GM21381 (cell line): Measurements from ENCODE around the gene GRB7.
"Not testable (repeated sequence)": the region's sequence is repeated elsewhere in the genome, so short reads cannot be mapped to it uniquely, and the experiment has no call there.

ENCODE experiments used
- ATAC-seq: cut with Tn5 transposase; IDR thresholded peaks from one replicate; pipeline ENCODE4 v1.9.1; 2021; ENCODE audit warnings: mild to moderate bottlenecking, moderate library complexity; ENCODE audit not compliant: unreplicated experiment

The GRB7 gene

DNA sequence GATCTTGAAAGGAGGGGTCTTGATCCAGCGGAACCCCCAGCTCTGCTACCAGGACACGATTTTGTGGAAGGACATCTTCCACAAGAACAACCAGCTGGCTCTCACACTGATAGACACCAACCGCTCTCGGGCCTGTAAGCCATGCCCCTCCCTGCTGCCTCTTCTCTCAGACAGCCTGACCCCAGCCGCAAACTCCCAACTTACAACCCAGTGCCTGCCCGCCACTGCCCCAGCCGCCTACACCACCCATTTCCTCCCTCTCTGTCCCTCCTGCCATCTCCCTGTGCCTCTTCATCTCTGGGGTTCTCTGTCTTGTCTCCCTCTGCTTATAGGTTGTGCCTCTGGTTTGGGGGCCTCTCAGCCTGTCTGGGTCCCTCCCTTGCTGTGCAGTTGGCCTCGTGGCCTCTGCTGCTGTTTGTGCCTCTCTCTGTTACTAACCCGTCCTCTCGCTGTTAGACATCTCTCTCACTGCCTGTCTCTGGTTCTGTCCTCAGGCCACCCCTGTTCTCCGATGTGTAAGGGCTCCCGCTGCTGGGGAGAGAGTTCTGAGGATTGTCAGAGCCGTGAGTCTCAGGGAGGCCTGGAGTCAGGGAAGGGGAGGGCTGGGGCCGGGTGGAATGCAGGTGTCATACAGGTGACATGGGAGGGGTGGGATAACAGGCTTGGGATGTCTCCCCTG is 28.3 kb upstream of the GRB7 start:
- no peak for ATAC-seq

GRCh38 chr17:39709998-39710964 is 27.5 kb upstream of the GRB7 start:
- ATAC-seq, result no peak

GRCh38 chr17:39711071-39711470 is 26.7 kb upstream of the GRB7 start:
- not testable (repeated sequence) for ATAC-seq

DNA sequence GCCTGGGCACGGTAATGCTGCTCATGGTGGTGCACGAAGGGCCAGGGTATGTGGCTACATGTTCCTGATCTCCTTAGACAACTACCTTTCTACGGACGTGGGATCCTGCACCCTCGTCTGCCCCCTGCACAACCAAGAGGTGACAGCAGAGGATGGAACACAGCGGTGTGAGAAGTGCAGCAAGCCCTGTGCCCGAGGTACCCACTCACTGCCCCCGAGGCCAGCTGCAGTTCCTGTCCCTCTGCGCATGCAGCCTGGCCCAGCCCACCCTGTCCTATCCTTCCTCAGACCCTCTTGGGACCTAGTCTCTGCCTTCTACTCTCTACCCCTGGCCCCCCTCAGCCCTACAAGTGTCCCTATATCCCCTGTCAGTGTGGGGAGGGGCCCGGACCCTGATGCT is 25.9 kb upstream of the GRB7 start:
- no peak for ATAC-seq

GRCh38 chr17:39714234-39714633 is 23.5 kb upstream of the GRB7 start:
- ATAC-seq, result no peak

DNA sequence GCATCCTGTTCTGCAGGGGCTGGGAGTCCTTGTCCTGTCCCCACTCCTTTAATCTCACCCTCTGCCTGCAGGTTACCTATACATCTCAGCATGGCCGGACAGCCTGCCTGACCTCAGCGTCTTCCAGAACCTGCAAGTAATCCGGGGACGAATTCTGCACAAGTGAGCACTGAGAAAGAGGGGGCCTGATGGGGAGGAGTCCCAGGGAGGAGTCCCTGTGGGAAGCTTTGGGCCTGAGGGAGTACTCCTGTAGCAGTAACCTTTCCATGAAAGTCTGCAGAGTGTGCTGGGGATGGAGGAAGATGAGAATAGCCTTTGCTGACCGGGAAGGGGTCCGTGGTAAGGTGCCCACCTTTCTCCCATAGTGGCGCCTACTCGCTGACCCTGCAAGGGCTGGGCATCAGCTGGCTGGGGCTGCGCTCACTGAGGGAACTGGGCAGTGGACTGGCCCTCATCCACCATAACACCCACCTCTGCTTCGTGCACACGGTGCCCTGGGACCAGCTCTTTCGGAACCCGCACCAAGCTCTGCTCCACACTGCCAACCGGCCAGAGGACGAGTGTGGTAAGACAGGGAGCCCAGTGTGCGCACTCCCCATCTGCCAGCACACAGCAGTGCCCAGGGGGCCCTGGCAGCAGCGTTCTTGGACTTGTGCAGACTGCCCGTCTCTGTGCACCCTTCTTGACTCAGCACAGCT is 22.2 kb upstream of the GRB7 start:
- no peak for ATAC-seq

DNA sequence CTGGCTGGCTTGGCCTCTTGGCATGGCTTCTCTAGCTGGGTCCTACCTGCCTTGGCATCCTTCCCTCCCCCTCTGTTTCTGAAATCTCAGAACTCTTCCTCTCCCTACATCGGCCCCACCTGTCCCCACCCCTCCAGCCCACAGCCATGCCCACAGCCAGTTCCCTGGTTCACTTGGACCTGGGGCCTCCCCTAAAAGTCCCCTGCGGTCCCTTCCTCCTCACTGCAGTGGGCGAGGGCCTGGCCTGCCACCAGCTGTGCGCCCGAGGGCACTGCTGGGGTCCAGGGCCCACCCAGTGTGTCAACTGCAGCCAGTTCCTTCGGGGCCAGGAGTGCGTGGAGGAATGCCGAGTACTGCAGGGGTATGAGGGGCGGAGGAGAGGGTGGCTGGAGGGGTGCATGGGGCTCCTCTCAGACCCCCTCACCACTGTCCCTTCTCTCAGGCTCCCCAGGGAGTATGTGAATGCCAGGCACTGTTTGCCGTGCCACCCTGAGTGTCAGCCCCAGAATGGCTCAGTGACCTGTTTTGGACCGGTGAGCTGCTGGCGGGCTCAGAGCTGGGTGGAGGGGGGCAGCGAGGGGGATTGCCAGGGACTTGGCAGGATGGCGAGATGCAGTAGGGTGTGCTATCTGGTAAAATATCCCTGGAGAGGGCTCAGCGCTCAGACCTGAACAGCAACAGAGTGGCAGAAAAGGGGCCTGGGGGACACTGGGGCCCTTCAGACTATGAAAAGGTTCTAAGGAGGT is 21.5 kb upstream of the GRB7 start:
- no peak for ATAC-seq

- ATAC-seq, result no peak
These were observed 20.7 kb upstream of the GRB7 start for GRCh38 chr17:39716879-39717536.

DNA sequence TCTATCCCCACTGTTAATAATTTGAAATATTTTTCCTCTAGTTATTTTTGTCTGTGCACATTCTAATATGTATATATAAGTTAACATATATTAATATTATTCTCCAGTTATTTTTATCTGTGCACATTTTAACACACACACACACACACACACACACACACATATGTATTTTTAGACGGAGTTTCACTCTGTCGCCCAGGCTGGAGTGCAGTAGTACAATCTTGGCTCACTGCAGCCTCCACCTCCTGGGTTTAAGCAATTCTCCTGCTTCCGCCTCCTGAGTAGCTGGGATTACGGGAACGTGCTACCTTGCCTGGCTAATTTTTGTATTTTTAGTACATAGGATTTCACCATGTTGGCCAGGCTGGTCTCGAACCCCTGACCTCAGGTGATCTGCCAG is 20.1 kb upstream of the GRB7 start:
- no peak for ATAC-seq

- no peak for ATAC-seq
These were observed 18.0 kb upstream of the GRB7 start for GRCh38 chr17:39719563-39720355.

GRCh38 chr17:39722104-39722503 is 15.6 kb upstream of the GRB7 start:
- ATAC-seq, result no peak

DNA sequence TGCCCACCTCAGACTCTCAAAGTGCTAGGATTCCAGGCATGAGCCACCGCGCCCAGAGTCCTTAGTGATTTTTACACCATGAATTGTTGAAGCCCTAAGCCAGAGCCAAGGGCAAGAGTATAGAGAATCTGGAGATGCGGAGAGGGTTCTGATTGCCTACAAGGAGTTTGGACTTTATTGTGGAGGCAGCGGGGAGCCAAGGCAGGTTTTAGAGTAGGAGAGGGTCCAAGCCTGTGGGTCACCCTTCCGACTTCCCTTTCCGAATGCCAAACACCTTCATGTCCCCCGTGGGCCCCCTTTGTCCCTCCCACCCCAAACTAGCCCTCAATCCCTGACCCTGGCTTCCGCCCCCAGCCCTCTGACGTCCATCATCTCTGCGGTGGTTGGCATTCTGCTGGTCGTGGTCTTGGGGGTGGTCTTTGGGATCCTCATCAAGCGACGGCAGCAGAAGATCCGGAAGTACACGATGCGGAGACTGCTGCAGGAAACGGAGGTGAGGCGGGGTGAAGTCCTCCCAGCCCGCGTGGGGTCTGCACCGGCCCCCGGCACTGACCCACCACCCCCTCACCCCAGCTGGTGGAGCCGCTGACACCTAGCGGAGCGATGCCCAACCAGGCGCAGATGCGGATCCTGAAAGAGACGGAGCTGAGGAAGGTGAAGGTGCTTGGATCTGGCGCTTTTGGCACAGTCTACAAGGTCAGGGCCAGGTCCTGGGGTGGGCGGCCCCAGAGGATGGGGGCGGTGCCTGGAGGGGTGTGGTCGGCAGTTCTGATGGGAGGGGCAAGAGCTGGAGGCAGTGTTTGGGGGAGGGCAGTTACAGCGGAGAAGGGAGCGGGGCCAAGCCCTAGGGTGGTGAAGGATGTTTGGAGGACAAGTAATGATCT is 14.5 kb upstream of the GRB7 start:
- ATAC-seq, result no peak

DNA sequence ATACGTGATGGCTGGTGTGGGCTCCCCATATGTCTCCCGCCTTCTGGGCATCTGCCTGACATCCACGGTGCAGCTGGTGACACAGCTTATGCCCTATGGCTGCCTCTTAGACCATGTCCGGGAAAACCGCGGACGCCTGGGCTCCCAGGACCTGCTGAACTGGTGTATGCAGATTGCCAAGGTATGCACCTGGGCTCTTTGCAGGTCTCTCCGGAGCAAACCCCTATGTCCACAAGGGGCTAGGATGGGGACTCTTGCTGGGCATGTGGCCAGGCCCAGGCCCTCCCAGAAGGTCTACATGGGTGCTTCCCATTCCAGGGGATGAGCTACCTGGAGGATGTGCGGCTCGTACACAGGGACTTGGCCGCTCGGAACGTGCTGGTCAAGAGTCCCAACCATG is 13.0 kb upstream of the GRB7 start:
- ATAC-seq, result no peak

- not testable (repeated sequence) for ATAC-seq
These were observed 11.8 kb upstream of the GRB7 start for GRCh38 chr17:39725923-39726322.

DNA sequence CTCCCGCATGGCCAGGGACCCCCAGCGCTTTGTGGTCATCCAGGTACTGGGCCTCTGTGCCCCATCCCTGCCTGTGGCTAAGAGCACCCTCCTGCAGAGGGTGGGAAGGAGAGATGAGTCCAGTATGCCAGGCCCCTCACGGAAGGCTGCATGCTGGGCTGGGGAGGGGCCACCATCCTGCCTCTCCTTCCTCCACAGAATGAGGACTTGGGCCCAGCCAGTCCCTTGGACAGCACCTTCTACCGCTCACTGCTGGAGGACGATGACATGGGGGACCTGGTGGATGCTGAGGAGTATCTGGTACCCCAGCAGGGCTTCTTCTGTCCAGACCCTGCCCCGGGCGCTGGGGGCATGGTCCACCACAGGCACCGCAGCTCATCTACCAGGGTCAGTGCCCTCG is 11.1 kb upstream of the GRB7 start:
- ATAC-seq, result no peak

DNA sequence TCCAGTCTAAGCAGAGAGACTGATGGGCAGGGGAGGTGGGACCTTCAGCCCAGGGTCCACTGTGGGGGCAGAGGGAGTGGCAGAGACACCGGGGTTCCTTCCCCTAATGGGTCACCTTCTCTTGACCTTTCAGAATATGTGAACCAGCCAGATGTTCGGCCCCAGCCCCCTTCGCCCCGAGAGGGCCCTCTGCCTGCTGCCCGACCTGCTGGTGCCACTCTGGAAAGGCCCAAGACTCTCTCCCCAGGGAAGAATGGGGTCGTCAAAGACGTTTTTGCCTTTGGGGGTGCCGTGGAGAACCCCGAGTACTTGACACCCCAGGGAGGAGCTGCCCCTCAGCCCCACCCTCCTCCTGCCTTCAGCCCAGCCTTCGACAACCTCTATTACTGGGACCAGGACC is 10.2 kb upstream of the GRB7 start:
- ATAC-seq, result no peak

DNA sequence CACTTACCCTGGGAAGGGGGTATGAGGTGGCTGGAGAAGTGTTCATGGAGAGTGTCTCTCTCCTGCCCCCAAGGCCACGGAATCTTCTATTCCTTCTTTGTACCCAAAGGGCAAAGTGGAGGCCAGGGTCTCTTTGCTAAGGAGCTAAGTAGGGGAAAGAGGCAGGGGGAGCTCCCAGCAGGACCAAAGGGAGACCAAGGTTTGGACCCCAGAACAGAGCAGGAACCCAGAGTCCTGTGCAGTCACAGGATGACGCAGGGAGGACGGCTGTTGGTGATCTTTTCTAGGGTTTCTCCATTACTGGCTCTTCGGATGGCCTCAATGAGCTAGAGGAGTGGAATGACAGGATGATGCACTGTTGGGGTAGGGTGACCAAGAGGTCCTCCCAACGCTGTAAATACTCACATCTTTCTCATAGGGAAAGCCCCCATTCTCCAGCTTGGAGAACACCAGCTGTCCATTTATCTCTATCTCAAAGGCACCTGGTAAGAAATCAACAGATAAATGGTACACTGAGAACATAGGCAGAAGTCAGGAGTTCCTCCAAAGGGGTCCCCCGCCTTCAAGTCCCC is 8.4 kb upstream of the GRB7 start:
- ATAC-seq, result no peak
